NCI-H748 treated with DMSO at 0.1 percent for 48 hours (cell line): ENCODE measurements around the gene AKT3.
"Not testable (repeated sequence)": the region's sequence is repeated elsewhere in the genome, so short reads cannot be mapped to it uniquely, and the experiment has no call there.

Source experiments
- DNase-seq: peaks from one replicate; lab custom pipeline; 2025; lab: John Stamatoyannopoulos, UW

The AKT3 gene

DNA sequence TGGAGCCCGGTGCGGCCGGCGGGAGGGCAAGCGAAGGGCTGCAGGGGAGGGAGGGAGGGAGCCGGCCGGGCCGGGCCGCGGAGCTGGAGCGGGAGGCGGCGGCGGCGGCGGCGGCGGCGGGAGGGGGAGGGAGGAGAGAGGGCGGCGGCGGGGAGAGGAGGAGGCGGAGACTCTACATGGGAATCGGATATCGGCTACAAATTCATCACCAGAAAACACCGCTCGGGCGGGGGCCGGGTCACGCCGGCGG lies at the start of gene AKT3:
TSS of gene AKT3 (minus strand) at position 42 of the 250 bp plus-strand sequence. CDS start 7,073 bp downstream, outside the sequence.
- peak; percentile 78 for DNase-seq

DNA sequence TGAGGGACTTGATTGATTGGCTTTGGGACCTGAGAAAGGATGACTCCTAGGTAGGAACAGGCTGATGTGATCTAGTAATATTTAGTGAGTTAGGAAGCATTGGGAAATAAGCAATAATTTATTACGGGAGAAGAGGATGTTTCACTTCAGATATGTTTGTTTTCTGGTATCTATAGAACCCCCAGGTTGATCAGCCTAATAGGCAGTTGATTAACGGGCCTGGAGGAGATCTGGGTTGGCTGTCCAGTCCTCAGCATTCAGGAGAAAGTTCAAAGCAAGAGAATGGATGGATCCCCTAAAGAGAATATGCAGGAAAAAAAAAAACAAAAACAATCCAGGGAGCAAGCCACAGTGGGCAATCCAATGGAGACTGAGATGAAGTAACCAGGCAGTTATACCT lies 48.2 kb upstream of the AKT3 start:
- DNase-seq, result no peak

DNA sequence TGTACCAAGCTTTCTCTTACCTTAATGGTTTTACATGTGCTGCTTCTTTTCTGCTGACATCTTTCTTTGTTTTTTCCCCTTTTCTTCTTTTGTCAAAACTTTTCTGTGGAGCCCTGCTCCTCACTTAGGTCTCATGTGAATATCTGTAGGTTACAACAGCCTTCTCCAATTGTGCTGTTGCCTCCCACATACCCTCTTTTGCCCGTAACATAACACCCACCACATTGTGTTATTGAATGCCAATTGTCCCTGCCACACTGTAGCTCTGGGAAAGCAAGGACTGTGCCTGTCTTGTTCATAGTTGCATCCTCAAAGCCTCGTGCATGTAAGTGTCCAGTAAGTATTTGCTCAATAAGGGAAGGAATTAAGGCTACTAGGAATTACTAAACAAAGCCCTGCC lies 46.3 kb upstream of the AKT3 start:
- no peak for DNase-seq

DNA sequence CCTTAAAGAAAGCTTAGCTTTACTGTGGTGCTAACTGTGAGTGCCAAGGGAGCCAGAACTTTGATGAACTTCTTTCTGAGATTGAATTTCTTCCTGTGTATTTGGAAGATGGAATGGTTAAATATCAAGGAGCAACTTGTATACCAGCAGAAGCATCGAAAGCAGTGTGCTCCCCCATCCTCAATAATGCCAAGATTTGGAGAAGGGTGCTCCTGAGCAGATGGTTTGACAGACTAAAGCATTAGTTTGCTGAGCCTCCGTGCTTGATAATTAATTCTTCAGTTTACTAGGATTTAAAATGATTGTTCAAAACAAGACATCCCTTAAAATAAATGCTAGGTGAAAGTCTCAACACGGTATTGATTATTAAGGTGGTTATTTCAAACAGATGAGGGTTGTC lies 42.4 kb upstream of the AKT3 start:
- DNase-seq, result no peak

DNA sequence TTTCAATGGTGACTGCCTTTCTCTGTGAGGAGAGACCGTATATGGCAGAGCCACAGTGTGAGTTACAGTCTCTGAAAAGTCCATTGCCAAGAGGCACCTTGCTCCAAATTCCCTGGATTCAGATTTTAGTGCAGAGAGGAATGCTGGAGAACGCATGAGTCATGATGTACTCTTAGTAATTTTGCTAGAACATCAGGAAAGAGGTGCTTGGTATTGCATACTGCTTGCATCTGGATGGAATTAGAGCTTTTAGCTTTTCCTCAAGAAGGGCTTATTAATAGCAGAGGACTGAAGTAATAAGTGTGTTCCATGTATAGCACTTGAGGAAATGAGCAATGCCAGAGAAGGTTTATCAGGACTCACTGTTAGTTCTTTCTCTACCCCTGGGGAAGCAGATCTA lies 40.5 kb upstream of the AKT3 start:
- no peak for DNase-seq

DNA sequence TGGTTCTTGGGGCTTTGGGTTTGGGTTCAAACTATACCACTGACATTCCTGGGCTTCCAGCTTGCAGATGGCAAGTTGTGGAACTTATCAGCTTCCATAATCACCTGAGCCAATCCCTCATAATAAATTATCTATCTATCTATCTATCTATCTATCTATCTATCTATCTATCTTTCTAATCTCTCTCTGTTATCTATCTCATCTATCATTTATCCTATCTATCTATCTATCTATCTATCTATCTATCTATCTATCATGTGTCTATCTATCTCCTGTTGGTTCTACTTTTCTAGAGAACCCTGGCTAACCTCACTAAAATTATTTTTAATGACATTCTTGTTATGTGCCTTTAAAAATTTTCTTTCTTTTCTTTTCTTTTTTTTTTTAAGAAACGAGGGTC lies 35.8 kb upstream of the AKT3 start:
- DNase-seq, result no peak

DNA sequence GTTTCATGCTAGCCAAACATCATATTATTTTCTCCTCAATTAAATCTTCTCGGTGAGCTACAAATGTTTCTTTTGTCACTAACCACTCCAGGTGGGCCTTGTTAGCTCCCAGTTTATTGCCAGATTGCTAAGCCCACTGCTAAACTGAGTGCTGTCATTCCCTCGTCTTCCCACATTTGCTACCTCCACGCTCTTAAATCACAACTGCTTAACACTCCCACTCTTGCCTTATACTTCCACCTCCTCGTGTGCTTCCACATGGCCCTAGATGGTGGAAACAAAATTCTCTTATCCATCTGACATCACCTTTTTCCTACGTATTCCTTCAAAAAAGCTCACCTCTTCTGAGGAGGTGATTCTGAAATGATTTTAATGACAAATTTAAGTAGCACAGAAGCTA lies 34.6 kb upstream of the AKT3 start:
- DNase-seq, result no peak

DNA sequence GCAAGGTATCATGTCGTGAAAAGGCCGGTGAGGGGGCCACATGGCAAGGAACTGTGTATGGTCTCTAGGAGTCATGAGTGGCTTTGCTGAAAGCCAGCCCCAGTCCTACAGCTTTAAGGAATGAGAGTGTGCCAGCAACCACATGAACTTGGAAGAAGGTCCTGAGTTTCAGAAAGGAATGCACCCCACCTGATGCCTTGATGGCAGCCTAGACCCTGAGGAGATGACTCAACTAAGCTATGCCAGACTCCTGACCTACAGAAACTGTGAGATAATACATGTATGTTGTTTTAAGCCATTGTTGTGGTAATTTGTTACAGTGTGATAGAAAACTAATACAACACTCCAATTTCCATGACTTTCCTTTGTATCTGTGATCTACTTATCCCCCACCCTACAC lies 33.5 kb upstream of the AKT3 start:
- no peak for DNase-seq

DNA sequence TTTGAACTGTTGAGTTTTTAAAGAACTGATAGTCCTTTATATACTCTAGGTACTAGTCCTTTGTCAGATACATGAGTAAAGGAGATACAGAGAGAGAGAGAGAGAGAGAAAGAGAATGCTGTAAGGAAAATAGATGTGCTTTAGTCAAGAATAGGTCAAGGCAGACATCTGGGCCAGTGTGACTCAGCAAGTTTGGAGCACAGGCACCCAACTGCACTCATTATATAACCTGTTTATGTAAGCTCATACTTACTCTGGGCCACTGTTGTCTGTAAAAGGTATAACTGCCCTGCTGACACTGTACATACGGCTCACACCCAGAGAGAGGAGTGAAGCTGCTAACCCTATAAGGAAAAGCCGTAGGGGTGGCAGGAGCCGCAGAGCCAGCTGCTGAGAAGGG lies 32.2 kb upstream of the AKT3 start:
- peak; percentile 54 for DNase-seq

DNA sequence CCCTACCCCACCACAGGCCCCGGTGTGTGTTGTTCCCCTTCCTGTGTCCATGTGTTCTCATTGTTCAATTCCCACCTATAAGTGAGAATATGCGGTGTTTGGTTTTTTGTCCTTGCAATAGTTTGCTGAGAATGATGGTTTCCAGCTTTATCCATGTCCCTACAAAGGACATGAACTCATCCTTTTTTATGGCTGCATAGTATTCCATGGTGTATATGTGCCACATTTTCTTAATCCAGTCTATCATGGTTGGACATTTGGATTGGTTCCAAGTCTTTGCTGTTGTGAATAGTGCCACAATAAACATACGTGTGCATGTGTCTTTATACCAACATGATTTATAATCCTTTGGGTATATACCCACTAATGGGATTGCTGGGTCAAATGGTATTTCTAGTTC lies 27.0 kb upstream of the AKT3 start:
- DNase-seq, result not testable (repeated sequence)

DNA sequence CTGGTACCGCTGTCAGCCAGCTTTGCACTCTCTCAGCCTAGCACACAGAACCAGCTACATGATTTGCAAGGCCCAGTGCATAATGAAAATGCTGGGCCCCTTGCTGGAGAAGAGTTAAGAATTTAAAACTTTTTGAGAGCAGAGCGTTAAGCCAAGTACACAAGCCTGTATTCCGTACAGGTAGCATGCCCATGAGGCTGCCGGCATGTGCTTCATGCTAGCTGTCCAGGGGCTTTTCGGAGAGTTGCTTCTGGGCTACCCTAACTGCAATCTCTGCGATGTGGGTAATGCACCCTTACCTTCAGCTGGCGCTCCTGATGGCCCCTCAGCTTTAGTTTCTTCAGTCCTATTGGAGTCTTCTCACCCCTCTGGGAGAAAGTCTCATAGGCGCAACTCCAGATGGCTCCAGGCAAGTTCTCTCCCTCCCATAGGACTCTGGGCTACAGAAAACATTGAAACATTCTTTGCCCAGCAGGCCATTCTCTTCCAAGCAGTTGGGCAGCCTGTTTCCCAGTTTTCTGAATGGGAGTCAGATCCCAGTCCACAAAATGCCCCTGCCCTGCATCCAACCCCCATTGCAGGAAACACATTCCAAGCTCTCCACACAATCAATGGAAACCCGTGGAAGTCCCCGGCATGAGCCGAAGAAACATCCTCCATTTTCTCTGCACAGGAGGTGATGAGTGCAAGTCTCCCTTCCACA lies 5.7 kb upstream of the AKT3 start:
- DNase-seq, result no peak

DNA sequence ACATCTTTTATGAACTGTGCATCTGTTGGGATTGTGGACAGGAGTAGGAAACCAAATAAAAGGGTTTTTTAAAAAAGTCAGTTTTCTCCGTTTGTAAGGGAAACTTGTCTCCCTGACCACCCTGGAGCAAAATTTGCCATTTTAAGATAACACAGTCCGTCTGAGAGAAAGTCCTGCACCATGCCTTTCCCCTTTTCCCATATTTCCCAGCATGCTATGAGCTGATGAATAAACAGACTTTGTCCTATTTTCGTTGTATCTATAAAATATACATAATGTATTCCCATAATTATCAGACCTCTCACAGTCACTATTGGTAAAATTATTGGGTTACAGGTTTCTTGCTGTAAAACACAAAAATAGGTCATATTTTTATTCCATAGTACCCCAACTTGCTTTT lies 1.7 kb upstream of the AKT3 start:
- DNase-seq, result no peak

DNA sequence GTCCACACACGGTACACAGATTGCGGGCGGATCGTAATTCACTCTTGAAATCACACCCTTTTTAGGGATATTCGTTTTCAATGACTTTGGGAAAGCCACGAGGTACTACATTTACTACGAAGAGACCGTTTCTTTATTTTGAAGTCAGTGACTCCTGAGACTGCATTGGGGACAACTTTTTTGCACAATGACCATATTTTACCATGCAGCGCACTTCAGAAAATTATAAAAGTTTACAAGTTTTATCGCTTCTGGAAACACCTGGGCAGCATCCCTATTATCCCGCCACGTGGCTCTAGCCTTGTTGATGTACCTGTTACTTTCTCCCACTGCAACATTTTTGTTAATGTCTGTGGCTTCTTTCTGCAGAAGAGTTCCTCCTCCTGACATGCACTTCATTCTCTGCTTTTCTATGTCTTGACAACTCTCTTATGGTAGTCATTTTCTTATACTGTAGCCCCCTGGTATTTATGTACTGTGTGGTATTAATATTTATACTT lies 1.3 kb upstream of the AKT3 start:
- DNase-seq, result no peak

DNA sequence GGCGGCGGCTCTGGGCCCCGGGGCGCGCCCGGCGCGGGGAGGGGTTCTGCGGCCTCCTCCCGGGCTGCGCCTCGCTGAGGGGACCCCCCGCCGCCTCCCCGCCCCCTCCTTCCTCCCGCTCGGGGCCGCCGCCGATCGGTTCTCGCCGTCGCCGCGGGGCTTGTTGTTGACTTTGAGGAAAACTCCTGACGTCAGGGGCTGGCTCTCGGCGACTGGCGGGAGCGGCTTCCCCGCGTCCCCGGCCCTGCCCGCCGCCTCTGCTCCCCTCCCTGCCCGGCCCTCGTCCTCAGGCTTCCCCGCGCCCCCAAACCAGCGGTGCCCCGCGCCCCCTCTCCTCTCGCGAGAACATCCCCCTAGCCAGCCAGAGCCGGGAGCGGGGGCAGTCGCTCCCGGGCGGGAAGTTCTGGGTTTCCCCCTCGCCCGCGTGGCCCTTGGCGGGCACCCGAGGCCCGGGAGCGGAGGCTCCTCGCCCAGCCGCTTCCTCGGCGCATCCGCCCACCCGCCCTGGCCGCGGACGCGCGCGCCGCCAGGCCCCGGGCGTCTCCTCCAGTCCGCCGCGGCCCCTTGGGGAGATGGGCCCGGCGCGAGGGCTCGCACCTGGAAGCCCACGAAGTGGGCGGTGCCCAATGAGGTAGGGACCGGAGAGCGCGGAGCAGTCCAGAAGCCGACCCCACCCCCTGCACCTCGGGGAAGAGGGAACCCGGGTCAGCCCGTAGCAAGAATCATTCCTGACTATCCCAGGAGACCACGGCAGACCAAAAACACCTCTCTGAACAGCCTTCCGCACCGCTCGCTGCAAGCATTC lies 611 bp upstream of the AKT3 start:
- peak; percentile 78 for DNase-seq

DNA sequence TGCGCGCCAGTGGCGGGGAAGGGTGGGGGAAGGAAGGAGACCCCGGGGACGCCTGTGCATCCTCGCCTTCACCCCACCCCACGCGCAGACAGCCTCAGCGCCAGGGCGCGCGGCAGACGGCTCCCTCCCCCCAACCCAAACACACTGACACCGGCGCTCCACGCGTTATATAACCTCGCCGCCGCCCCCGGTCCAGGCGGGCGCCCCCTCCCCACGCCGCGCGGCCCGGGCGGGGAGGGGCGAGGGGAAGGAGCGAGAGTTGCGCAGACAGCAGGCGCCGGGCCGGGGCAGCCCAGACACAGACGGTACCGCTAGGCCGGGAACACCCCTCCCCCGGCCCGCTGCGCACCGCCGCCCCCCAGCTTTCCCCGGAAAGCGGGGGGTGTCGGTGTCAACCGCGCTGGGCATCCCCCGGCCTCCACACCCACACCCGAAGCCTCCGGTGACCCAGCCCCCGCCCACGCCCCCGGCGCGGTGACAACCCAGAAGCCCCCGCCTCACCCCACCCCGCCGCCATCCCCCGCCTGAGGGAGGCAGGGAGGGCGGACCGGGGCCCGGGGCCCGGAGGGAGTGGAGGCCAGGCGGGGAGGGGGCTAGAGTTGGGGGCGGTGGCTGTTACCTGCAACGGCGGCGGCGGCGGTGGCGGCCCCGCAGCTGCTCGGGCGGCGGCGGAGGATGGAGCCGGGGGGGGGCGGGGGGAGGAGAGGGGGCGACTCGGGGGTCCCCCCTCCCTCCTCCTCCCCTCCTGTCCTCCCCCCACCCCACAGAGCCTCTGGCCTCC lies 432 bp downstream of the AKT3 start:
- no peak for DNase-seq

DNA sequence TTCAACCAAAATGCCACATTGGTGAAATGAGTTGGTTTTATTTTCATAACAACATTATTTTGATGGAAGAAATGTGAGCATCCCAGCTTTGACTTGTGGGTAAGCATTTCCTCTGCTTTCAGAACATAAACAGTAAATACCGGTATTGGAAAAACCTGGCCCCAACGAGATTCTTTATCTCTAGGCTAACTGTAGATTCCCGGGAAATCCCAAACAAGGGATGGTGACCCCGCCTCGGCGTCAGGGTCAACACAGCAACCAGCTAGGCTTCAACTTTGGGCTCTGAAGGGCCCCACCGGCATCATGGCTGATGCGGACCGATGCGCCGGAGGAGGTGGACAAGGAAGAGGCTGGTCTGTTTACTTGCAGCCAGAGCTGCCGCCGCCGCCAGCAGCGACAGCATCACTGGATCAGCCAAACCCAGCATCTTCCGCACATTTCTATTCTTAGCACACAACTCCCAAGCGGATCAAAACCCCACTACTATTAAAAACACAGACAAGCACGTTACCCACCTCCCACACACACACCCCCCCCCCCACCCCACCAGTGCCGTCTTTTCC lies 1.1 kb downstream of the AKT3 start:
- DNase-seq, result peak; percentile 37

DNA sequence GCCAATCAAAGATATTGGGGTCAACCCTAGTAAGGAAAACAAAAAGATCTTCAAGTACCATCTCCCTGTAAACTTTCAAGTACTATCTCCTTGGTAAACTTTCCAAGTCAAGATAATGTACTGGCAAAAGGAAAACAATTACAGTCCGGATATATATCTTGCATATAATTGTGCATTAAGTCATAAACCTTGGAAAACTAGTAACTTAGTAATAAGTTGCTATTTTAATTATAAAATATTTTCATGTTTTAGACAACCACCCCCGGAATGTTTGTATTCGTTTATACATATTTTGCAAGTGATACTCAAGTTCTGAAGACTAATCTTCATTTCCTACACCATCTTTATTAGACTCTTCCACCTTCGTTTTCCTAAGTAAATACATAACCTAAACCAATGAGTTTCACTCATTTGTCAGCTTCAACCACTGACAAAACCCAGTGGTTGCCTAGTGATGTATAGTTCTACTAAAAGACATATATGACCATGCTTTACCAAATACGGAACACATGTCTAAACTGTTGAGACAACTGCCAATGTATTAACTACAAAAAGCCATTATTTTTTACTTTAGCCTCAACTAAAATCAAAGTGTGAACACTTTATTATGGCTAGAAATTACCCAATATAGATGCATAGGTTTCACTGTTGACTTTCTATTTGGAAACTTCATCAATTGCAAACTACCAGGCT lies 1.7 kb downstream of the AKT3 start:
- no peak for DNase-seq

DNA sequence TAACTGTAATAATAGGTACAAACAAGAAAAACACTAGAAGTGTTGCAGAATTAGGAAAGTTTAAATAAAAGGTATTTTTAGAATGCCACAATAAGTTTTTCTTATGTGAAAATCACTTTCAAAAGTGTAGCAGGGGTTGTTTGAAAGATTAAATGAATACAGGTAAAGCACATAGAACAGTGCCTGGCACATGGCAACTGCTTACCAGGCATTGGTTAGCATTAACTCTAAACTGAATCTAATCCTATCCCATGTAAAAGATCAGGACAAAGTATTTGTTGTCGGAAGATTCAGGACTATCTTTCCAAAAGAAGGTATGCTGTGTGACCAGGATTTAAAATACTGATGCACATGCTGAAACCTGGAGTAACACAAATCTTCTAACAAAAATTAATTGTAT lies 3.3 kb downstream of the AKT3 start:
- DNase-seq, result no peak

DNA sequence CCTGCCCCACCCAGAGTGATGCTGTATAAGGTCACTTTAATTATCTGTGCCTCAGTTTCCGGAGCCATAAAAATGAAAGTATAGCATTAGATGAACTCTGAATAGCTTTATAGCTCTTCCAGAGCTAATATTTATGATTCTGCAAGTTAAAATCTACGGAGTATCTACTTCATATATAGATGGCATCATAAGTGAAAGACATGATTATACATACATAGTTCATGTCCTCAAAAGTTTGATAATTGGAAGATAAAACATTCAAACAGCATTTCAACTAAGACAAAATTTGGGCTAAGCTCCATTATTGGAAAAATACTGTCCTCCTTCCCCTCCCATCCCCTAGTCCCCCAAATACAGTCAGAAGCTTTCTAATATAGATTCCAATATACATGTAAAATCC lies 4.2 kb downstream of the AKT3 start:
- no peak for DNase-seq

DNA sequence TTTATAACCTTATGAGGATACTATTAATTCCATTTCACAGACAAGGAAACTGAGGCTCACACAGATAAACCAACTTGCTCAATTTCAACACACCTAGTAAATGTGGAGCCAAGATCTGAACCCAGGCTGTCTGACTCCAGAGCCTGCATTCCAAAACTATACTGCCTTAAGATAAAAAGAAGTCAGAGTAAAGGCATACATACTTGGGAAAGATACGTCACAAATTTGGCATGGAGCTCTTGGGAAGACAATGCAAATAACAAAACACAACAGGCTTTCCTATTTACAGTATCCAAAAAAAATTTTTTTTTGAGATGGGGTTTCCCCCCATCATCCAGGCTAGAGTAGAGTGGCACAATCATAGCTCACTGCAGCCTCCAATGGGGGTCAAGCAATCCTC lies 5.9 kb downstream of the AKT3 start:
- no peak for DNase-seq

DNA sequence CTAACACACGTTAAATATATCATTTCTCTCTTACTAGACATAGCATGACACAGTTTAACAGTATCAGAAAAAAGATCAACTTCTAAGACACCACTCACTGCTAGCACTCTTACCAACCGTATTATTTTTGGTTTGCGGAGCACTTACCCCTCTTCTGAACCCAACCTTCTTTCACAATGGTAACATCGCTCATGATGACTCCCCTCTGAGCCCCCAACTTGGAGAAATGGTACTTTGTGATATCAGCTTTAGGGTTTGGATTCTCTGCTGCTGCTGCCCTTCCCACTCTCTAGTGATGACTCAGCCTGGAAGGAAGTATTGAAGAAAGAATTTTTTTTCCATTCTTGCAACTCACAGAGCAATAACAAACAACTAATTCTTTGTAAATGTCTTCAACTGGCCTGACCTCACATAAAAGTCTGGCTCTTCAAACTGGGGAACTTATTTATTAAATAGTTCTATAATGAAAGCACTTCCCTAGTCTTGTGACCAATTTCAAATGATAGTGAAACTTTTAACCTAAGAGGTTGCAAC lies 7.0 kb downstream of the AKT3 start:
- no peak for DNase-seq

DNA sequence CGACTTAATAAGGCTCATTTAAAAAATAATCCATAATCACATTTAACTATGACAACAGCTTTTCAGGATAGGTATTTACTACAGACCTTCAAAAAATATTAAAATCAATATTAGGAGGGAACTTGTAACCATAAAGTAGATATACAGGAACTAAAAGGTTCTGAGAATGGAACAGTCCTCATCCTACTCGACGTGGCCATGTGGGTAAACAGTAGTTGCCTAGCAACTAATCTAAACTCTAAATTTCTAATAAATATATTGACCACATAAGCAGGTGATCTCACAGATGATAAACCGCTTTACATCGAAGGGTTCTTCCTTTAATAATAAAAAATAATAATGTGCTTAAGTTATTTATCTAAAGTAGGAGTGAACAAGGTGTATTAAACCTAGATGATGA lies 7.9 kb downstream of the AKT3 start:
- DNase-seq, result no peak
